Cardiac septum (tissue), 1 donor: ENCODE results near the gene COL4A5. TPM values are rescaled to one million over a fixed set of nuclear protein-coding genes. Genes with fewer than 3 reads are reported as not detected.
"Not testable (repeated sequence)": the region's sequence is repeated elsewhere in the genome, so short reads cannot be mapped to it uniquely, and the experiment has no call there.

Experiments used
- DNase-seq: peaks from one replicate; pipeline ENCODE4 v3.0.0-alpha.2; 2020; ENCODE audit warnings: low spot score
- intact Hi-C: fragments of 100-400 bp; cut with DNase I; formaldehyde crosslinking; loops from one replicate; pipeline ENCODE4 v1.14.0; 2022
- long read RNA-seq: library from polyadenylated mRNA; unstranded; transcript quantifications from one replicate; pipeline ENCODE4 v2.0.0, GENCODE V29; 2021
- total RNA-seq: library from RNA; stranded (reverse); fragmentation: NEBNext Ultra II Directional; extraction: Animal tissue kit (Norgen Biotek cat#: 25700); gene quantifications from one replicate; pipeline ENCODE4 v1.2.1, GENCODE V29; 2021
- donor health status: DM: no; HTN: no; CAD: no.

The COL4A5 gene
- total RNA-seq: 14.0 TPM
- long read RNA-seq, partial matches to known transcripts: 4 of 7 reads
- long read RNA-seq, other reads (novel, unspliced or antisense): 3 of 7 reads

DNA sequence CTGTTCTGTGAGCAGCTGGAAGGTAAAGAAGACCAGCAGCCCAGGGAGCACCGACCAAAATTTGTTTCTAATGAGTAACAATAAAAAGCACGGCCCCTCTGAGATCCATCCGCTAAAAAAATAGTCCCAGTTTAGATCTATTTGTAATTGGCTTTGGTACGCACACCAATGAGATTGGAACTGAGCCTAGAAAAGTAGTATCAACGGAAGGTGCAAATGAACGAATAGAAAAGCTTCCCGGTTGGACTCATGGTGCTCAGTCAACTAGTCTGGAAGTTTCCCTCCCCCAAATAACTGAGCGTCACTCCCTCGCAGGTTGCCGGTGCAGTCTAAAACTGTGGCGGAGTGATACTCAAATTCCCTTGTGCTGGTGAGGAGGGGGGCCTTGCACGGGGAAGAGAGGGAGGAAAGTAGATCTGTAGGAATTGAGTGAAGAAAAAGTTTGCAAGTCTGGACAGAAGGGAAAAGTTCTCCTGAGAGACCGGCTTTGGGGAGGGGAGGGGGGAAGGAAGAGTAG, at the start of gene COL4A5:
TSS of gene COL4A5 (plus strand) at position 413 of the 517 bp plus-strand sequence. CDS start 288 bp downstream, outside the sequence.
- DNase-seq: no peak
- intact Hi-C loops: loop anchor here (10.0 kb wide), 1 partner anchor 135 kb away; no protein-coding TSS in a partner anchor

DNA sequence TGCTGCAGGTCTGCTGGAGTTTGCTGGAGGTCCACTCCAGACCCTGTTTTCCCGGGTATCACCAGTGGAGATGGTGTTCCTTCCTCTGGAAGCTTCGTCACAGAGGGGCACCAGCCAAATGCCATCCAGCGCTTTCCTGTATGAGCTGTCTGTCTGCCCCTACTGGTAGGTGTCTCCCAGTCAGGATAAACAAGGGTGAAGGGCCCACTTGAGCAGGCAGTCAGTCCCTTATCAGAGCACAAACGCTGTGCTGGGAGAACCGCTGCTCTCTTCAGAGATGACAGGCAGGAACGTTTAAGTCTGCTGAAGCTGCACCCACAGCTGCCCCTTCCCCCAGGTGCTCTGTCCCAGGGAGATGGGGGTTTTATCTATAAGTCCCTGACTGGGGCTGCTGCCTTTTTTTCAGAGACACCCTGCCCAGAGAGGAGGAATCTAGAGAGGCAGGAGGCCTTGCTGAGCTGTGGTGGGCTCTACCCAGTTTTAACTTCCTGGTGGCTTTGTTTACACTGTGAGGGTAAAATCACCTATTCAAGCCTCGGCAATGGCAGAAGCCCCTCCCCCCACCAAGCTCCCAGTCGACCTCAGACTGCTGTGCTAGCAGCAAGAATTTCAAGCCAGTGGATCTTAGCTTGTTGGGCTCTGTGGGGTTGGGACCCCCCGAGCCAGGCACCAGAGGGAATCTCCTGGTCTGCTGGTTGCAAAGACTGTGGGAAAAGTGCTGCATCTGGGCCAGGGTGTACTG, 48.5 kb upstream of the COL4A5 start:
- intact Hi-C loops, DNase-seq: not testable (repeated sequence)

DNA sequence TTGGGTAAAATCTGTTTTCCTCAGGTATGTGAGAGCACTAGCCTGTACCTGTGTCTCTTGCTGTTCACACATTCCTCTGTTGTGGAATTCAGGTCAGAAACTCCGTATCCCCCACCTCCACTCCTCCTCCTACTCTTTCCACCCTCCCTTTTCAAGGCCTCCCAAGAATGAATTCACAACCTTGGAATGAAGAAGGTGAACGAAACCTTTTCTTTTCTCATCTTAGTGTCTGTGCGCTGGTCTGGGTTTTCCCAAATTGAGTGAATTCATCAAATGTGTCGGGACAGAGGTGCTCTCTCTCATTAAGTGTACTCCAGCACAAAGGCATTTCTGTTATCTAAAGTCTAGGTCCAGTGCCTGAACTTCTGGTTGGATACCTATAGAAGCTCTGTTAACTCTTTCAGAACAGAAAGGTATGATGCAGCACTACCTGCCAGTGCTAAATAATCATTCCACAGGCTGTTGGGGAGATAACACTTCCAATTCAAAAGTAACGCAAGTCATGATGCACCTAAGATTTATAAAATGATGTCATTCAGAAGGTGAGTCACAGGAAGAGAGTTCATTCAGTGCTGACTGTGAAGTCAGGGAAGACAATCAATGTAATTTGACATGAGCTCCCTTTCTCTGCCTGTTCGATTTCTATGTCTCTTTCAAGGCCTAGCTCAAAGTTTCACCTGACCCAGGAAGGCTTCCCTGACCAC, 43.3 kb upstream of the COL4A5 start:
- intact Hi-C loops: no loop called here
- DNase-seq: no peak

DNA sequence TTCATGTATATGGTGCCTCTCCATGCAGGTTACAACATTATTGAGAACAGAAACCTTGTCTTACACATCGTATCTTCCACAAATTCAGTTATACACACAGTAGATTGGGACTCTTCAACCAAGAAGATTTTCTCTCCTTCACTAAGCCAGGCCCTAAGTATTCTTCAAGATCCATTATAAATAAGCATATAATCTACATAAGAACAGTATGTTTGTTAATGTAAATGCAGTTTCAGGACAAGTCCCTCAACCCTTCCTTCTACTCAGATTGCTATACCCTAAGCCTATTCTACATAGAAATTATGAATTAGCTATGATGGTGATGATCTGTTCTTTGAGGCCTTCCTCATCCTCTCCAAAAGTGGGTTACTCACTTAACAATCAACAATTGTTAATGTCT, 42.7 kb upstream of the COL4A5 start:
- DNase-seq: no peak
- intact Hi-C loops: no loop called here

DNA sequence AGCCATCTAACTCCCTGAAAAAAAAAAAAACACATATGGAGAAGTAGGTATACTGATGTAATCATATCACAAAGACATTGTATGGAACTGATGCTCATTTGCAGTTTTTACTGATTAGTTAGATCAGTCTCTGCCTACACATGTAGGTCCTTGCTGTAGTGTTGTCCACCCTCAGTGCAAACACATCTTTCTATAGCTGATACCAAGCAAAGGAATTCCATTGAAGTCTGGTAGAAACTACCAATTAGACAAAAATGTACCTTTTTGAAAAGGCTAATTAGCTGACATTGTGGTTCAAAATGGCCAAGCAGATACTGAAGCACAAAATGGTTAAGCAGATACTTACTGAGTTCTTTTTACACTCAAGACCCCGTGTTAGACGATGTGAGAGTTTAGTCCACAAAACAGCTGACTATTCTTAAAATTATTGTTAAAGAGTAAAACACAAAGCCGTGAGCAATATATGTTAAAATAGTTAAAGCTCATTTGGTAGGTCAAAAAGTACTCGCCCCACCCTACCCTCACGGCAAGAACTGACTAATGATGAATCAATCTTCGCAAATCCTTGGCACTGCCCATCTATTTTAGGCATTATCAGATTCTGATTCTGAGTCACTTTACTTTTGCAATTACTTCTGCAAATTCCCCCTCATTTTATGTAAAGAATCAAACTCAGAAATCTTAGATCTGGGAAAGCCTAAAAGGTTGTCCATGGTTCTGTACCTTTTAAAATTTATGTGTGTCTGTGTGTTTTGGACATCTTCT, 41.8 kb upstream of the COL4A5 start:
- DNase-seq: no peak
- intact Hi-C loops: no loop called here

DNA sequence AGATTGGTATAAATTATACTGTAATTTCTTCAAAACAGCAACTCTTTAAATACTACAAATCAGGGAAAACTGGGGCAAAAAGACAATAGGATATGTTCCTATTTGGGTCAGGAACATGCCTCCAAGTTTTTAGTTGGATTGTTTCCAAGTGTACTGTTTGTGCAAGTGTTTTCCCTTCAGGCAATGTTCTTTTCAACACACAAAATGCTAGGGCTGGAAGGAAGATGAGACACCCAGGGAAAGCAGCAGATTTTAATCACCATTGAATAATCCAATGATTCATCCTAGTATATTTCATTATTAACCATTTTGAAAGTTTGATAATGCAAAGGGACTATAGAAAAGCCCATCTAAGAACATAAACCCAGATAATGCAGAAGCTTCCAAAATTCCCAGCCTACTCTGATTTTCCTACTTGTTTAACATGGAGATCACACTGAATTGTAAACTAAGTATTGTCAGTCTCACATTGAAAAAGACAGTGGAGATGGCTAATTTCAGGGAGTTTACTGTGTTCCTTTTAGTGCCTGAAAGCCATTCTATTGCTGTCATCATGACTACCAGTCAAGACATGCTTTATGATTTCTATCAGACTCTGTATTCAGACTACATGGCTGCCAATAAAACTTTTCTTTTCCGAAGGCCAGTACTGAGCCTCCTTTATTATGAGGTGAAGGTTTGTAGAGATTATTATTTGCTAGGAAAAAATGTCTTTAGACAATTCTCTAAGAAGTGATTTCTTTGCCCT, 40.0 kb upstream of the COL4A5 start:
- no peak for DNase-seq
- intact Hi-C loops: no loop called here

DNA sequence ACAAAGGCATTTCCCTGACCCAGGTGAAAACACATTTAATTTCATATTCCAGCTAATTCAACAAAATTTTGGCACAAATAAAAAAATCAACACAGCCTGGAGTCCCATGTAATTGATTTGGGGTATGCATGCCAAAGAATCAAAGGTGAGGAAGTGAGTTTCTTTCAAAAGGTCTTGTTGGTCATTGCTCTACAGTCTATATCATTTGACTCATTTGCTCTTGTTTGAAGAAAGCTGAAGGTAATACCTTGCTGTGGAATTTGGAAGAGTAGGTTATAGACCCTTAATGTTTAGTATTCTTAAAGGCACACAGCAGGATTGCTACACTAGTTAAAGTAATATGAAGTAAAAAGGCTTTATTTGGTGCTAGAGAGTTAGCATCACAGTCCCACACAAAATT, 26.9 kb upstream of the COL4A5 start:
- intact Hi-C loops: no loop called here
- DNase-seq: no peak

DNA sequence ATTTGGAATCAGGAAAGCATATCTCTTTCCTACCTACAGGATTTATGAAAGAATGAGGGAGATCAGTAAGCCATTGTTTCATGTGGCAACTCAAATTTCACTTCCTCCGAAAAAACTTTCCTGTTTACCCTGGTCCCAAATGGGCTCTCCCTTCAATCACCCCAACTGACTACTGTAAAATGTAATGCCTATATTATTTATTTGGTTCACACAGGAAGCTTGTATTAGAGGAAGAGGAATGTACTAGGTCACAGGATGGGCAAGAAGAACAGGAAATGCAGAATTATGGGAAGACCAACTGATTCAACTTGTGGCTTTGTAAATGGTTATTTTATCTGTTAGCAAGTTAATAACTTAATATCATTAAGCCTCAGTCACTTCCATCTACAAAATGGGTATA, 24.5 kb upstream of the COL4A5 start:
- intact Hi-C loops: no loop called here
- no peak for DNase-seq

DNA sequence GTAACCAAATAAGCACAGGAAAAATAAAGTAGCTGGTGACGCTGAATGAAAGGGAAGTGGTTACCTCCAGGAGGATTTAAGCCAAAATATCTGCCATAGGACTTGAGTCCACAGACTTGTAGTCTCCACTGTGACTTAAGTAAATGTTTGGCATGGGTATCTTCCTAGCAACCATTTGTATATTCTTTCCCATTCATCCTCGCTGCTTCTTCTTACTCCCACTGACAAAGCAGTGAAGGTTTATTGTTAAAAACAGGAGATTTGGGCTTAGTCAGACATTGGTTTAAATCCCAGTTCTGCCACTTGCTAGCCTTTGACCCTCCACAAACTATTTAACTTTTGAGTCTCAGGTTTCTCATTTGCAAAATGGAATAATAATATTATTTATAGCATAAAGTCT, 23.7 kb upstream of the COL4A5 start:
- intact Hi-C loops: no loop called here
- DNase-seq: no peak

DNA sequence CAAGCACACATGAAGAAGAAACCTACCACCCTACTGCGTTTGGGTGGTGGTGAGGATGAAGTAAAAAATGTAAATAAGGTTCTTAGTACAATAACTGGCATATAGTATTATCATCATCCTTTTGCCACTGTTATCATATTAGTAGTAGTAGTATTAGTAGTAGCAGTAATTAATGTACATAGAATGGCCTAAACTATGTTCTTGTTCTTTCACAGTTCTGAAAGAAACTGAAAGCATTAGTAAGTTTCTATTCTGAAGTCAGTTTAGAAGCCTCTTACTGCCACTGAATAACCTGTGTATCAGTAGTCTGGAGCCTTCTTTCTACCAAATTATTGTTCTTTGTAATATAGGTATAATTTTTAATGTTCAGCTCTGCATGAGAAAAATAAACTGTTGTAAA, 22.4 kb upstream of the COL4A5 start:
- intact Hi-C loops: no loop called here

DNA sequence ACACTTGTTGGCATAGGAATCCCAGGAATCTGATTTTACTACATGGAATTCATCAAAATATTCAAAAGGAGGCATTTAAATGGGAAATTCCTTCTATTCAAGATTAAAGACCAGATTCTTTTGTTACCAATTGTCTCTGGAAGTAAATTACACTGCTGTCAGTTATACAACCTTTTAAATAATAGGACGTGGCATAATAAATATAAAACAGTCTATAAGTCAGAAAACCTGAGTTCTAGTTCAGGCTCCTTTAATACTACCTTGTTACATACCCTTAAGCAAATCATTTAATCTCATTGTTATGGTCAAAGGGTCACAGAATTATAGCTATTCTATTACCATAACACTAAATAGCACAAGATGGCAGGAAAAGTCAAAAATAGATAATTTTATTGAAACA, 20.2 kb upstream of the COL4A5 start:
- intact Hi-C loops: no loop called here
- DNase-seq: no peak

More for the DNA sequence above, 22.4 kb upstream of the COL4A5 start:
- no peak for DNase-seq

DNA sequence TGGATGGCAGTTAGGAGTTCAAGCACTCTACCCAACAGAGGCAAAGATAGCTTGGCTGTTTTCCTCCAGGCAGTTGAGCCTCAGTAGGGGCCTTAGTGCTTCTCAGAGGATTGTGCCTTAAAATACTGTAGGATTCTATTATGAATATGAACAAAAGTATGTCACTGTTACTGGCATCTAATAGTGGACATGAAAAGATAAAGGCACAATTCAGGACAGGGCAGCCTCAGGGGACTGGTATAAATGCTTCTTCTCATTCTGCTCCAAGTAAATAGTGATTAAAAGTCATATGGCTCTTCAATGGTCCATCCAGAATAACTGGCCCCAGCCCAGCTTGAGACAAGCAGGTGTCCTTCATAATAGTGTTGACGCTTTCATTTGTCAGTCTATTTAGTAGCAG, 19.2 kb upstream of the COL4A5 start:
- intact Hi-C loops: no loop called here
- DNase-seq: no peak

DNA sequence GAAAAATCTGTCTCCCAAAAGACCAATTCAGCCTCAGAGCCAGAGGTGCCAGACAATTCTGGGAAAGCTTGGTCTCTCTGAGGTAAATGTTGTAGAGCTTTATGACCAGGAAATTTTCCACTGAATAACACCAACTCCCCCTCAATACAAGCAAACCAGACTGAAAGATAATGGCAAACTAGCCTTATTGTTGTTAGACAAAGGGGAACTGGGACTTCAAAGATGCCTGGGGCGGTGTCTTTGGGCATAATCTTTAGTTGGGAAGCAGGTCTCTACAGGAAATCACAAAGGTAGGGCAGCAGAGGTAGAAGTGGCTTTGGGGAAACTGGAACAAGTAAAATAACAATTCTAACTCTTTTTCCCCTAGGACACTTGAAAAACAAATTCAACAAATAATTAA, 13.4 kb upstream of the COL4A5 start:
- intact Hi-C loops: no loop called here
- DNase-seq: no peak

DNA sequence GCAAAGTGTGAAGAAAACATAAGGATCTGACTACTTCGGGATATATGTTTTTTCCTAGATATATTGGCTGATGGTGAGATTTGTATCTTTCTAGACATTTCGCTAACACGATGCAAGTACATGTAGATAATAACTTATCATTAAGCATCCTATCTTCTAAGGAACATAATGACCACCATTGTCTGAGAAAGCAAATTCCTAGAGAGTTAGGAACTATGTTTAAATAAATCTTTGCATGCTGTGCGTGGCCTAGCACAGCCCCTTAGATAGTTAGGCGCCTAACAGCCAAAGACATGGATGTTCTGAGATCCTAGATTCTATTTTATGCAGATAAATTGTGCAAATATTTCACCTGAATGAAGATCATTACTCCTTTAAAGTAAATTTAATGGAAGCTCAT, 4.4 kb upstream of the COL4A5 start:
- intact Hi-C loops: loop anchor here (10.0 kb wide), 1 partner anchor 130 kb away; no protein-coding TSS in a partner anchor
- DNase-seq: no peak

DNA sequence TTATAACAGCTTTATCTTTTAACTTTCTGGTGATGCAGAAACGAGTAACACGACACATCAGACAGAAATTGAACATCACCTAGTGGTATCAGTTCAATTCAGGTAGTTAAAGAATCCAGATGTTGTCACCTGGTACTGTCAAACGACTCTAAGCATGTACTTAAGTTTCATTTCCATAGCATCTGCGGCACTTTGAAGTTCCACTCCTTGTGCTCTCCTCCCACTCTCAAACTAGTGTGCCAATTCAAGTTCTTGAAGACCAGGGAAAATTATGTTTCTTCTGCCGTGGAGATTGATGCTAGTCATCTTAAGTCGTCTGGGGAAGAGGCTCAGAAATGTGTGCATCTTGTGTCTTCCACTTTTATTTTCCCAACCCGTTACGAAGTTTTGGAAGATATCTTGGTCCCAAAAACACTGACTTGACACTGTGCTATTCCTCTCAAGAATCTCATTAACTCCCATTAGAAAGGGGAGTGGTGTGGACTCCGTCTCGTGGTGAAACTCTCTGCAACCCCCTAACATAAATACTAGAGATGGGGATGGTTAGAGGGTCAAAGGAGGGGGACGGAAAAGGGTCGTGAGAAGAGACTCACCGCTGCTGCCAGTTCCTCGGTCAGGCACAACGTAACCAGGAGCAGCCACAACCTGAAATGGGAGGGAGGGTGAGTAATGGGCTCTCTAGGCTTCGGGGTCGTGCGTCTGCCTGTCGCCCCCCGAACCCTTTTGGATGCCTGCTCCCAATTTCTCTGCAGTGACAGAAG, 2.1 kb upstream of the COL4A5 start:
- DNase-seq: no peak
- intact Hi-C loops: loop anchor here (10.0 kb wide), 1 partner anchor 133 kb away; no protein-coding TSS in a partner anchor

DNA sequence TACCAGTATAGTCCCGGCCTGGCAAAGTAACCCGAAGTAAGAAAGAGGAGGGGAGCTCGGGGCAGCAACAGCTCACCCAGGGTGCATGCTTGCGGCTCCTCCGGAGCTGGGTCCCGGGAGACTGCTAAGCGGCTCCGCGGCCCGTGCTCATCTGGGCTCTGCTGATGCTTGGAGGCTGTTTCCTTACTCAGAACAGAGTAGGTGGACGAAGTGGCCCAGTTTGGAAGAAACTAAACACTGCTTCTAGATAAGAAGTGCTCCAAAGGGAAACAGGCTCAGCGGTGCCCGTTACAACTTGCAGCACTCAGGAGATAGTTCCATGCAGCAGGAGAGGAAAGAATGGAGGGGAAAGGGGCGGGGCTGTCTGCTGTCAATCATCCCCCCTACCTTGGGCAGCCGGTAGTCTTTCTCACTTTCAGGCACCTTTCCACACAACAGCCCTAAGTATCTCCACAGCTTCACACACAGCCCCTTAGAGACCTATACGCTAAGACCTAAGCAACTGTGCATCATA, 1.5 kb upstream of the COL4A5 start, which contains the start of gene COL4A6:
TSS of gene COL4A6 (minus strand) at position 313 of the 514 bp plus-strand sequence. CDS start at position 87, 226 bp downstream.
- DNase-seq: no peak
- intact Hi-C loops: loop anchor here (10.0 kb wide), 1 partner anchor 133 kb away; no protein-coding TSS in a partner anchor

DNA sequence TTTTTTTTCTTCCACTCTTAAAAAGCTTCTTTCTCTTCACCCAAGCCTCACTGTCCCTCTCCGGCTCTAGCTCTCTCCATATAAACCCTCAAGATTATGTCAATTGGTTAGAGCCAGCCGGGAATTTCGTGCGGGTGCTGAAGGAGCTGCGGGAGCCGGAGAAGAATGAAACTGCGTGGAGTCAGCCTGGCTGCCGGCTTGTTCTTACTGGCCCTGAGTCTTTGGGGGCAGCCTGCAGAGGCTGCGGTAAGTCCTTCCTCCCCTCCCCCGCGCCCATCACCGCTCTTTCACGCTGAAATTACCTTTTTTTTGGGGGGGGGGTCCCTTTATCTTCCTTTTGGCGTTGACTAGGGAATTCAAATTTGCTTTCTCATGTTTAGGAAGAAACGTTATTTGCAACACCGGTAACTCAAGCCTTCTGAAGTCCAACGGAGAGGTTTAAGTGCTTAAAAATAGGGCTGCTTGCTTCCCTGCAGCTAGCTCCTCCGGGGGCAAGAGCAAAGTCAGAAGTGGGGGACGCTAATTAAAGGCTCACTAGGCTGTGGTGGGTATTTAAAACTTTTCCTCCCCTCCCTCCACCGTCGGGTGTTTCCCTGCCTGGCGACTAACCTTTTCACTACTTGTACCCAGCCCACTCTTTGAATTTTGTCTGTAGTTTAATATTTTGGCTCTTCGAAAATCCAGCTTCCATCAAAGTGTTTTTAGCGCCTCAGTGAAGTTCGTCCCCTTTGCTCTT, 491 bp downstream of the COL4A5 start:
- intact Hi-C loops: loop anchor here (10.0 kb wide), 1 partner anchor 135 kb away; no protein-coding TSS in a partner anchor

More for the DNA sequence above, 491 bp downstream of the COL4A5 start:
- no peak for DNase-seq
